Anterior cingulate cortex (tissue), 58 donors: ENCODE results near the gene HES6.
"Not testable (repeated sequence)": the region's sequence is repeated elsewhere in the genome, so short reads cannot be mapped to it uniquely, and the experiment has no call there.

Experiments used
- DNase-seq, 58 donors: peaks; one replicate each; lab custom pipeline; 2025; lab: John Stamatoyannopoulos, UW

The HES6 gene

DNA sequence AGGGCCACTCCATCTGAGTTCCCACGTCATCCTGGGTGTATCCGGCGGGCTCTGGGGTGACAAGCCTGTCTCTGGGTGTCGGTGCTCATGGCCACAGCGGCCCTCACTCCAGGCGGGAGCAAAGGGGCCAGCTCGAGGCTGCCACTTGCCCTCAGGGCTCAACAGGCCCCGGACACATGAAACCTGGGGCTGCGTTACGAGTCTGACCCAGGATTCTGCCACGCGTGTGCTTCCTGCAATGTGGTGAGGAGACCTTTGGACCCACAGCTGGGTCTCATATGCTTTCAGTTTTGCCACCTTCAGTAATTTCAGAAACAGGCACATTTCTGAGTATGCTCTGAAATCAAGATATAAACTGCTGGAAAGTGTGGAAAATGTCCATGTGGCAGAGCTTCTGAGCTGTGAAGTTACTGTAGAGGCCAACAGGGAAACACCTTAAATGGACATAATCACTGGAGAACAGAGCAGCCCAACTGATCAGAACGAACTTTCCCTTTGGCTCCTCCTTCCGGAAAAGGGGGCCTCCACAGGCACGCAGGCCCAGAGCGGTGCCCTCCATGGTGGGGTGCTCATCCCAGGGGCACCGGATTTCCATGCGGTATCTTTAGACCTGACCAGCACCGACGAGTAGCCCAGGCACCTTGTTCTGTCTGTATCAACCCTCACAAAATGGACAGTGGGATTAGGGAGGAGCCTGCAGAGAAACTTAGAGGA, 34.5 kb upstream of the HES6 start:
- no peak for DNase-seq

DNA sequence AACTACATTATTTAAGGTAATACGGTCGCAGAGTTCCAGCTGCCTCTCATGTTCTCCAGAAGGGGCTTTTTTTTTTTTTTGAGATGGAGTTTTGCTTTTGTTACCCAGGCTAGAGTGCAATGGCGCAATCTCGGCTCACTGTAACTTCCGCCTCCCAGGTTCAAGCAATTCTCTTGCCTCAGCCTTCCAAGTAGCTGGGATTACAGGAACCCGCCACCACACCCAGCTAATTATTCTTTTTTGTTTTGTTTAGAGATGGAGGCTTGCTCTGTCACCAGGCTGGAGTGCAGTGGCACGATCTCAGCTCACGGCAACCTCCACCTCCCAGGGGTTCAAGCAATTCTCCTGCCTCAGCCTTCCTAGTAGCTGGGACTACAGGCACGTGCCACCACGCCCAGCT, 33.6 kb upstream of the HES6 start:
- not testable (repeated sequence) for DNase-seq

DNA sequence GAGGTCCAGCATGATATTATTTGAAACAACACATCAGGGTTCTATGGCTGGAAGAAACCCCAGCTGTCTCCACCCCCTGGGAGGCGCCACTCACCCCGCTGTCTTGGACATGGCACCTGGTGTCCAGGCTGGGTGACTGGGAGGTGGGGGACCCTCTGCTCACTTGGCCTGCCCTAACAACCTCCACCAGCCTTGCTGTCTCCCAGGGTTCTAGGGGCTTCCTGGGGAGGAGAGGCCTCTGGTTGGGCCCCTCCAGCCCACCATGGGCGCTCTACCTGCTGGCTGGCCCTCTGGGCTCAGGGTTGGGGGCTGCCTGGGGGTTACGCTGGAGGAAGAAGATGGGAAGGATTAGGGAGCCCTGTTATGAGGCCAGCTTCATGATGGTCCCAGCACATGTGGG, 32.3 kb upstream of the HES6 start:
- DNase-seq = no peak

DNA sequence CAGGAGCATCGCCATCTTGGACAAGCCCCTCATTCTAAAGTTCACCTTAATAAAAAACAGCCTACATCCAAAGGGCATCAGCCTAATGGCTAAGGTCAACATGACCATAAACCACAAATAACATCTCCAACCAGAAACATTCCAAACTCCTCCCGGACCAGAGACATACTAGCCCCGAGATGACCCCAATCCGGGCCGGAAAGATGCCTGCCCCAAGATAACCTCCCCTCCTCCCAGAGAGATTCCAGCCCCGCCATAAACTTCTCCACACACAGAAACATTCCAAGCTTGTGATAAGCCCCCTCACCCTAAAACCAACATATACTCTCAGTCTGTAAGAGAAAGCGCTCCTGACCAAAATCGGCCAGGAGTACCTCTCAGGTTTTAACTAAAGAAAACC, 31.8 kb upstream of the HES6 start:
- not testable (repeated sequence) for DNase-seq

DNA sequence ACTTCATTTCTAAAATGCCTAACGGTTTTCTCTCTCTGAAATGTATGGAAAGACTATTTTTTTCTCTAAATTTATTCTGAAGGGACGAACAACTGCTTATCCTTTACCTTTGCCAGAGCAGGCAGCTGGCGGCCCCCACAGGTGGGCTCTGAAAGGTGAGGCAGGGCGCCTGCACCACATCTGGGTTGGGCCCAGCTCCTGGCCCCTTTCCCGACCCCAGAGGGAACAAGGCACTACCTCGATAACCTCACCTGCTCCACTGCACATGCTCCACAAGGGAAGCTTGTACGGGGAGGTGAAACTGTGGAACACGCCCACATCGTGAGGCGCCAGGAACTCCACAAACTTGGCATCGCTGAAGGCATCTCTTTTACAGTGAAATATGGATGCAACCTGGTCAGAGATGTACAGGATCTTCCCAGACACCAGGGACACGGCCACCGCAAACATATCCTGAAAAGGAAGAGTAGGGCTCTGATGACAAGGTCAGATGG, 31.3 kb upstream of the HES6 start:
- no peak for DNase-seq

DNA sequence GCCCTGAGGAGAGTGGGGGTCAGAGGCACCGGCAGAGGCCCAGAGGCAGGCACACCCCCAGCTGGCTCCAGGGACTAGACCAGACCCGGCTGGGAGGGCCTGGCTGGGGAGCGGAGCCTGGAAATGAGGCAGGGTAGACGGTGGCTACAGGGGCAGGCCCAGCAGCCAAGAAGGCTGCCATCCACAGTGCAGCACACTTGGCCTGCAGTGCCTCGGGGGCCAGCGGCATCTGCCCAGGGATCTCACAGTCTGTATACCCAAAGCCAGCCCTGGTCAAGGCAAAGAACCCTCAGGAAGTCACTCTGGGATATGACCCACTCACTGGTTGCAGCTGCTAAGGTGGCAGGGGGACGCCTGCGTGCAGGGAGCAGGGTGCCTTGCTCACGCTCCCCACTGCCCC, 30.8 kb upstream of the HES6 start:
- no peak for DNase-seq

DNA sequence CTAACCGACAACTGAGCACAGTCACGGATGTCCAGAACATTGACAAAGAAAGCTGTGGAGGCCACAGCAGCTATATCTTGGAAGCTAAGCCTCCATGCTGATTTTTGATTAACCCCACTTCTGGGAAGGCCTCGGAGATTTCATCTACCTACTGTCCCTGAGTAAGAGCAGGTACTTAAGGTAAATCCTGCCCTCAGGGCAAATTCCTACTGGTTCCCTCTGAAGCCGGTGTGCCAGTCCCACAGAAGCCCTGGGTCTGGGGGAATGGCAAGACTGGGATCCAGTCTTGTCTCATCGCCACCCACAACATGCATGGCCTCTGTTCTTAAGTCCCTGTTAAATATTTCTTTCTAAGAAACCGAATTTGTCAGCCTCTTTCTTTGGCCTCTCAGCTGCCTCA, 29.9 kb upstream of the HES6 start:
- no peak for DNase-seq

DNA sequence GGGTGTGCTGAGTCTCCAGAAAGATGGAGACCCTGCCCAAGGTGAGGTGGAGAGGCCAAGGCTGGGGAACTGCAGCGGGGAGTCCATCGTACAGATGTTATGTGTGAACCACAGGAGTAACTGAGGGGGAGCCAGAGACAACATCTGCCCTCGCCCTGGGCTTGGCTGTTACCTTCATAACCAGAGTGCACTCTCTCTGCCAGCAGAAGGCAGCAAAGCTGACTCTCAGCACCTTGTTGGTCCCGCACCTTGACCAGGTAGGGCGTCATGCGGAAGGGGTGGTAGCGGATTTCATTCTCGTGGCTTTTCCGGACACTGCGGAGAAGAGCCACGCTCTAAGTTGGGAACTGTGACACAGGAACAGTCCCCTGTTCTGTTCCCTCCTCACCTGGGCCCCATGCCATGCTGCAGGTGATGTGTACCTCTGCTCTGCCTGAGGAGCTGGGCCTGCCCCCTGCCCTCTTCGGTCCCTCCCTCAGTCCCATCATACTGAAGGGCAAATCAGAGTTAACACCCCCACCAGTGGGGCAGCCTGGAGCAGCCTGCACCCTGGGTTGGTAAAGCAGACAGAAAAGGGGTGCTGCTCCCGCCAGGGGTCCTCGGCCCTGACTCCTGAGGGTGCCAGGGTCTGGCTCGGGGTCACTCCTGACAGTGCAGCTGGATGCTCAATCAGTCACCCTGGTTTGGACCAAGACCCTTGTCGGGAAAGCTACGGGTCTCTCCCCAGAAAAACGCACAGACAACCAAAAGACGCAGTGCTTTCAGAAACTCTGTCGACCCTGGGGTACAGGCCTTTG, 28.2 kb upstream of the HES6 start:
- no peak for DNase-seq

DNA sequence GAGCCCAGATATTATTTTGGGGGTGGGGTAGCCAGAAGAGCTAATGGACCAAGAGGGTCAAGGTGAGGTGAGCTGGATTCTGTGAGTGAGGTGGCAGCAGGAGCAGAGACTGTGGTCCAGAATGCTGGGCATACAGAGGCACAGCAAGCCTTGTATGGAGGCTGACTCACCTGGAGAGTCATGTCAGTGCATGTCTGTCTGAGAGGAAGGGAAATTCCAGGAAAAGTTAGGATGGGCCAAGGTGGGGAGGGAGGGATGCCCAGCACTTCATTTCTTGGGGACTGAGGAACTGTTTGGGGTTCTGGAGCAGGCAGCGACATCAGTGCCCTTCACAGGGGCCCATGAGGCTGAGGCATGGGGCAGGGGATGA, 27.5 kb upstream of the HES6 start:
- DNase-seq = no peak

DNA sequence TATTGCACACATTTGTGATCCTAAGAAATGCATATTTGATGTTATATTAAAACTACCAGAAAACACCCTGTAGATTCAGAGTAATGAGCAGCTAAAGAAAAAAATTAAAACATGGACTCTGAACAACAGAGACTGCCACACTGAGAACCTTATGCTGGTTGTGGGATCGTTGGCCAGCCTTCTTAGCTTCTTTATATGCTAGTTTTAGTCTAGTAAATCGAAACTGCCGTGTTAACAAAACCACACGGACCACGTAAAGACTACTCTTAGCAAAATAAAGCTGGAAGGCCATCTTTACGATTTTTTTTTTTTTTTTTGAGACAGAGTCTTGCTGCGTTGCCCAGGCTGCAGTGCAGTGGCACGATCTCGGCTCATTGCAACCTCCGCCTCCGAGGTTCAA, 25.8 kb upstream of the HES6 start:
- no peak for DNase-seq

DNA sequence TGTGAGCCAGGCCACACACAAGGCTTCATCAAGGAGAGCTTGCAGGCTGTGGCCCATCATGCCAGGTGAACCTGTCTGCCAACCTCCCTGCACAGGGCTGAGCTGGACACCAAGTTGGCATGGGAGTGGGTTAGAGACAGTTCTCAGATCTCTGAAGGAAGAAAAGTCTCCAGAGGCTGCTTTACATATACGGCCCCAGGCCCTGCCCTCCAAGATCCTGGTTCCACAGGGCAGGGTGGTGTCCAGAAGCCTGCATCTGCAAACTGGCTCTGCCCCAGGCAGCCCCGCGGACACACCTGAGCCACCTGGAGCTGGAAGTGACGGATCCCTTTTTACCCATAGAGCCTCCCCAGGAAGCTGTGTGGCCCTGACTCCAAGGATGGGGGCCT, 24.2 kb upstream of the HES6 start:
- DNase-seq = no peak

DNA sequence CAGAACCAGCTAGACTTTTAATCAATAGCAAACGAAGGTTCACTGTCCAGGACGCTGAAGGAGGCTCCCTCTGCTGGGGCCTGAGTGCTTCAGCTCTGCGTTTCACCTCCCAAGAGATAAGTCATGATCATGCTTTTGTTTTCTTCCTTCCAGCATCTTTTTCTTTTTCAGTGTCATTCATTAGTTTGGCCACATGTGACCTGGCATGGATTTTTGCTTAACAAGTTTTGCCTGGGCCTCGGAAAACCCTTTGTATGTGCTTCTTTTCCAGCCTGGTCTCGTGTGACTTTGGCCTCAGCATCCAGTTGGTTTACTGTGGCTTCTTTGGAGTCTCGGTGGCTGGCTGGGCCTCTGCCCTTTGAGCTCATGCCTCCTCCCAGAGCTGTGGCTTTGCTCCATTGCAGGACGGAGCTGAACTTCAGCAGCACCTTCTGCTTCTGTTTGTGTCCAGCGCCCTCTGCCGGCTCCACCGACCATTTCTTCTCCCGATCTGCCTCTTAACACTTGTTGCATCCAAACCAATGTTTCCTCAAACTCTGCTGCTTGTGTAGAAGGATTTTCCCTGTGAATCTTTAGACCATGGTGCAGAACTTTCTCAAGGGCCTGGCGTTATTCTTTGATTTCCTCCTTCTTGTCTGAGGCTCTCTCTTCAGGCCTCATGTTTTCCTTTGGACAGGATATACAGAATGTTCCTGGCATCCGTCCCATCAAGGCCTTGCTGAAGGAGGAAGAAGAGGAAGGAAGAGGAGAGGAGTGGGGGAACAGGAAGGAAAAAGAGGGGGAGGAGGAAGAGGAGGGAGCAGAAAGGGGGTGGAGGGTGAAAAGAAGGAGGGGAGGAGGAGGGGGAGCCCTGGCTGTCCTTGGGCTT, 23.6 kb upstream of the HES6 start:
- peak in 57 of 58 donors; percentile 20 to 94 (median 81) for DNase-seq

DNA sequence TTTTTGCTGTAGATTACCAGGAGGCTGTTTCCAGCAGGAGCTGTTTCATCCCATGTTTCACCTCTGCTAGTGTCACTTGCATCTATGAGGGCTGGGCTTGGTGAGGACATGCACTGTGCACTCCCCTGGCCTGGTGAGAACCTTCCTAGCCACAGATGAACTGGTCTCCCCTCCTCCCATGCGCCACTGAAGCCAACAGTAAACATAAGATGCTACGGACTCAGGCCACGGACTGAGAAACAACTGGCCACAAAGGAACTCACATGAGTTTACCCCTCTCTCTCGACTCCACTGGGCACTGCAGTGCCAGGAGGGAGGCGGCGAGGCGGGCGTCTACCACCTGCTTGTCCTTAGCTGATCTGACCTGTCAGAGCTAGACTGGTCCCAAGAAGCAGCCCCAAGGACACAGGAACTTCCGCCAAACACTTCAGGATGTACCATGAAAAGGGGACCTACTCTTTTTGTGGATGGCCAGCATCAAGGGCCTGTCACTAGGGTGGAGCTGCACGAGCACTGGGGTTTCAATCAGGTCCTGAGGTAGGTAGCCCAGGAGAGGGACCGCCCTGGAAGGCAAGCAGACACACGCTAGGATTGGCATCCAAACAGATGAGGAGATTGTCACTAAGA, 22.8 kb upstream of the HES6 start:
- DNase-seq = no peak

DNA sequence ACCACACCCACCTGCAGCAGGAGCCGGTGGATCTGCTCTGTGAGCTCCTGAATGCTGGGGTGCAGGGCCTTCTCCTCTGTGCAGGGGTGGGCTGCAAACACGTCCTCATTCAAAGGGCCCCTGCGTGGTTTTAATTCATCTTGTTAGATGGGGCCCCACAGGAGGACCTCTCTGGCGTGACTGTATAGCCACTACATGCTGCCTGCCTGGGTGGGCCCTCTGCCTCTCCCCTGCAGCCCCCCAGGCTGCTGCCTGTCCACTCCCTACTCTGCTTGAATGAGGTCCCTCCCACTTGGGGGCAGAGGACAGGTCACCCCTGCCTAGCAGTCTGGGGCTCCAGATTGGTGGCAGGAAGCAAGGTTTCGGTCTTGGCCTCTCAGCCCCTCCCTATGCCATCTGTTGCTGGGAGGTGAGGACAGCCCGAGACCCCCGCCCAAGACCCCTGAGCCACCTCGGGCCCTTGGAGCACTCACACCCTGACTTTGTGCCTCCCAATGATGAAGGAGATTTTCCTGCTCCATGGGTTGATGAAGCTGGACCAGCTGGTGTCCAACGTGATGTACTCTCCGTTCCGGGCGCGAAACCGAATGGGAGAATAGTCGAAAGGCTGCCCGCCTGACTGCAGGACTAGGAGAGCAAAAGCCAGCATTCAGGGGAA, 22.0 kb upstream of the HES6 start:
- no peak for DNase-seq

DNA sequence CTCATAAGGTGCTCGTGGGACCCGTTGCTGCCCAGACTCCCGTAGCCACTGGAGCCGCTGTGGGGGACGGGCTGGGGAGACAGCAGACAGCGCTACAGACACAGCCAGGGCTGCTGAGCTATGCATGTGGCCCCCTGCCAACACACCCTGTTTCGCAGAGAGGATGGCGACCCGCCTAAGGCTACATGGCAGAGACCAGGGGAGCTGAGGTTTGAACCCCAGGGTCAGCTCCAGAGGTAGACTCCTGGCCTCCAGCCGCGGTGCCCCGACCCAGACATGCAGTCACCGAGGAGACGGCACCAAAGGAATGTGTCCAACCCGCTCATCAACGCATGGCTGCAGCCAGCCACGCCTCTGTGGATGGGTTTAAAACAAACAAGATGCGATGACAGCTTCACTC, 21.0 kb upstream of the HES6 start:
- DNase-seq = no peak

DNA sequence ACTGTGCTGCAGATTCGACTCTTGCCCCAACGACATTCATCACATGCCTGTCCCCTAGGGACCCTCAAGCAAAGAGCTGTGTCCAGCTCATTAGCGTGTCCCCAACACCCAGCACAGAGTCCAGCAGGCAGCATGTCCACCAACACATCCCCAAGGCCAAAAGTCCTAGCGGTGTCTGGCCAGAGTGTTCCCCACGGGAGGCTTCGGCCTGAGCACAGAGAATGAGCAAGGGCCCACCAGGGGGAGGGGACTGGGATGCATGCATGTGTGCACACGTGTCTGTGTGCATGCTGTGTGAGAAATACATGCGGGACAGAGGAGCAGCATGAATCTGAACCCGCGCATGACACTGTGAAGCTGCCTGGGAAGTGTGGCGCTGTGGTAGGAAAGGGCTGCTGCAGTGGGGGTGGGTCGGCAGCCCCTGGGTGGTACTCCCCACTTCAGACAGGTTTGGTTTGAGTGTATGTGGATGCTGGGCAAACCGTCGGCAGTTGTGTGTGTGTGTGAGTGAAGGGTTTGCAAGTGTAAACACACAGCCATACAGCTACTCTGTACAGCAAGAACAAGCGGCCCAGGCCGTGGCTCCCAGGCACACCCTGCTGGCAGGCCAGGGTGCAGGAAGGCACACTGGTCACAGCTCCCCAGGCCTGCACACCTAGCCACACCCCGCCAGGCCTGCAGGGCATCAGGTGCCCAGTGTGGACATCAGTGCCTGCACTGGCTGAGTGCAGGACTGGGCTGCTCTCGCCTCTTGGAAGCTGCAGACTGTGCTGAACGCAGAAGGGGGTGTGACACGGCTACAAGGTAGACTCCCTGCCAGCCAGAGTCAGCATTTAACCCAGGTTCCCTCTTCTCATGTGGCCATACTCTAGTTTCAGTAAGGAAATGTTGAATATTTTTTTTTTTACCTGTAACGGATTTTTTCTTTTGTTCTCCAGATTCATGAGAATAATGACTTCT, 19.5 kb upstream of the HES6 start:
- DNase-seq = no peak

DNA sequence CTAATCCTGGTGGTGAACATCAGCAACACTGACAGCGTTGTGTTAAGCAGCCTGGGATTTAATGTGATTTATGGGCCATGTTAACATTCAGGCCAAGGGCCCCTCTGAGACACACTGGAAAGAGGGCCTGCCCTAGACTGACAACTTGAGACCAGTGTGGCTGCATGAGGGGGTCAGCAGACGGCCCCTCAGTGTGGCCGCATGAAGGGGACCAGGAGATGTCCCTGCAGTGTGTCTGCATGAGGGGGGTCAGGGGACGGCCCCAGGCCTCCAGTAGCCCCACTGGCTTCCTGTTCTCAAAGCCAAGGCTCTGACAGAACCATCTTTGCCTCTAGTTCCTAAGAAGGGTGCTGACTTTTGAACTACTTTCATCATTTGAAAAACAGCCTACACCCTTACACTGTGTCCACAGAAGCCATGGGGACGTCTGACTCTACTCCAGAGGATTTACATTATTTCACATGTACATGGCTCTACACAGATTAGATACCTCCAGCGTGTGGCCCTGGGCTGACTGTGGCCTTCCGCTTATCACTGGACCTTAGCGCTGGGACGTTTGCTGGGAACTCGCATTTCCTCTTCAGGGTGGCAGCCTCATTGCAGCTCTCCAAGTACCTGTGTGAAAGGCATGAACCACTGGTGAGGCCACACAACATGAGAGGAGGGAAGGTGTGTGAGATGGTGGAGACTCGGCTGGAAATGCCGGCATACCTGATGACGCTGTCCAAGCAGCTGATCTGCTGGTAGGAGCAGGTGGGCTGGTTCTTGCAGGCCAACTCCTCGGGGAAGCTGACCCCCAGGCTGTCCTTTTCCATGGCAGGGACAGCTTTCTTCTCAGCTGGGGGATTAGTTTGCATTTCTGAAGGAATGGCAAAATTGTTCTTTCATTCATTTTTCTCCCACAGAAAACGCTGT, 18.2 kb upstream of the HES6 start:
- DNase-seq = no peak

DNA sequence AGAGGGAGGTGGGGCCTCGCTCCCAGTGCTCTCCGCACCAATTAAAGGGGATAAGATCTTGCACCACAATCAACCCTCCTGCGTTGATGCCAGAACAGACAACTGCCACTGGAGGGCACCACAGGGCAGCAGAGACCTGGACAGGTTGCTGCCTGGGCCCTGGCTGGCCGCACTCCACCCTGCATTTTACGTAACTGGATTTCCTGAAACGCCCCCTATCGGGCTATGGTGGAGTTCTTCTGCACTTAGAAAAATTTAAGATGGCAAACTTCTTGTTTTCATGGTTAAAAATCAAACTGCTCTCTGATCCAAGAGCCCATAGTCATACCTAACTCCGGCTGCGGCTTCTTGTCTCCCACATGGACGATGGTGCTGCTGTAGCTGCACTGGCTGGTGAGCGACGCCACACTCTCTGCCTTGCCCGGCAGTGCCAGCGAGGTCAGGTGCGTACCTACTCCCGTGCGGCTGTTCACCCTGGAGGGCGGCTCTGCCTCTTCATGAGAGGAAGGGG, 16.8 kb upstream of the HES6 start:
- DNase-seq = peak in 13 of 58 donors; percentile 11 to 49 (median 26)
